K562 (cell line): Measurements from ENCODE around the gene ITGB5. TPM values are rescaled to one million over a fixed set of nuclear protein-coding genes. Genes with fewer than 3 reads are reported as not detected.

Source experiments
- ATAC-seq: fragments of 200-7000 bp; cut with Tn5 transposase; 3 replicates; pipeline ENCODE4 v1.9.1; 2020; ENCODE audit warnings: moderate library complexity
- BruUV-seq: library from RNA; stranded (reverse); fragments of 400-500 nt; replicated peaks from 2 replicates; lab custom pipeline; 2021; lab: Mats Ljungman, UMichigan
- CTCF ChIA-PET: fragments of 300-600 bp; formaldehyde crosslinking; extraction: SDS; loops from one replicate; lab custom pipeline; 2021; ENCODE audit warnings: low intra/inter-chr PET ratio; lab: Yijun Ruan, JAX
- POLR2A ChIA-PET: fragments of 300-600, 350-650 bp; sonication (Branson Sonifier 250); formaldehyde crosslinking; extraction: SDS; loops from one replicate; lab custom pipeline; 2021; ENCODE audit warnings: antibody characterized with exemption, inconsistent platforms; lab: Yijun Ruan, JAX
- DNase-seq, 4 experiments: peaks; one replicate each; pipeline versions ENCODE4 v3.0.0 to v3.0.0-alpha.2; 2011 to 2018; ENCODE audit warnings: low spot score in 3 of 4, mixed read lengths in 3 of 4; ENCODE audit errors: extremely low read depth in 1 of 4
- FAIRE-seq: peaks from 2 replicates; lab custom pipeline; 2011; peaks lifted over from hg19 to GRCh38; lab: Jason Lieb, UNC
- H2AFZ ChIP-seq: 2 replicates; pipeline ENCODE4 v1.6.0; 2011; ENCODE audit warnings: low read depth, low read length, control low read depth, inconsistent platforms
- H3K27ac ChIP-seq: fragments of 200-600 bp; 3 replicates; pipeline ENCODE4 v1.8.0; 2011; ENCODE audit warnings: low read depth, mild to moderate bottlenecking, control low read depth, inconsistent platforms, low read length, moderate library complexity, mixed read lengths; ENCODE audit errors: extremely low read depth
- H3K27me3 ChIP-seq, 2 experiments: fragments of 300-600 bp in 1 of 2; 2 replicates in 1 of 2; 3 replicates in 1 of 2; pipeline versions ENCODE4 v1.6.0 to v1.8.0; 2011; ENCODE audit warnings: inconsistent platforms in 2 of 2, low read length in 2 of 2, mild to moderate bottlenecking in 1 of 2, mixed read lengths in 1 of 2, moderate library complexity in 1 of 2; ENCODE audit not compliant: control insufficient read depth in 2 of 2, insufficient read depth in 2 of 2
- H3K36me3 ChIP-seq: fragments of 300-600 bp; 3 replicates; pipeline ENCODE4 v1.8.0; 2011; ENCODE audit warnings: mild to moderate bottlenecking, low read length, inconsistent platforms; ENCODE audit not compliant: control insufficient read depth, insufficient read depth
- H3K4me1 ChIP-seq, 2 experiments: fragments of 200-600 bp in 1 of 2; replicated peaks in 1 of 2; 2 replicates in 1 of 2; 3 replicates in 1 of 2; pipeline versions ENCODE4 v1.5.1 to v1.8.0; 2011; ENCODE audit warnings: inconsistent platforms in 2 of 2, low read length in 2 of 2, mild to moderate bottlenecking in 1 of 2, mixed read lengths in 1 of 2, moderate library complexity in 1 of 2; ENCODE audit not compliant: control insufficient read depth in 2 of 2, insufficient read depth in 2 of 2
- H3K4me2 ChIP-seq: 2 replicates; pipeline ENCODE4 v1.6.1; 2011; ENCODE audit warnings: low read length, control low read depth, inconsistent platforms, mixed read lengths; ENCODE audit not compliant: insufficient read depth
- H3K4me3 ChIP-seq: fragments of 200-600 bp; sonication (generic), shearing (Covaris generic); 2 replicates; pipeline ENCODE4 v1.5.1; 2016; ENCODE audit warnings: control low read depth, inconsistent platforms
- H3K79me2 ChIP-seq: fragments of 200-600 bp; 3 replicates; pipeline ENCODE4 v1.8.0; 2011; ENCODE audit warnings: low read length, inconsistent platforms; ENCODE audit not compliant: control insufficient read depth, insufficient read depth
- H3K9ac ChIP-seq, 2 experiments: 2 replicates each; pipeline versions ENCODE4 v1.6.0 to v1.6.1; 2011; ENCODE audit warnings: low read depth in 2 of 2, low read length in 2 of 2, control low read depth in 1 of 2, inconsistent platforms in 1 of 2, mild to moderate bottlenecking in 1 of 2, mixed read lengths in 1 of 2; ENCODE audit not compliant: insufficient read depth in 1 of 2
- H3K9me1 ChIP-seq: one replicate; pipeline ENCODE4 v1.6.0; 2011; ENCODE audit warnings: inconsistent platforms, mild to moderate bottlenecking, low read length, moderate library complexity; ENCODE audit not compliant: control insufficient read depth, insufficient read depth
- H3K9me3 ChIP-seq: replicated peaks from 2 replicates; pipeline ENCODE4 v1.5.1; 2011; ENCODE audit warnings: low read depth, low read length, inconsistent platforms; ENCODE audit not compliant: control insufficient read depth, insufficient read depth
- H4K20me1 ChIP-seq: replicated peaks from 2 replicates; pipeline ENCODE4 v1.6.1; 2011; ENCODE audit warnings: low read length, inconsistent platforms, mixed read lengths; ENCODE audit not compliant: control insufficient read depth, insufficient read depth
- CHD2 ChIP-seq: IDR thresholded peaks from 2 replicates; pipeline ENCODE4 v1.6.1; 2011; ENCODE audit warnings: low read depth, low read length
- ERF ChIP-seq: fragments of 450-650 bp; formaldehyde crosslinking; IDR thresholded peaks from 2 replicates; pipeline ENCODE4 v1.4.0; 2020; ENCODE audit warnings: mild to moderate bottlenecking, mixed read lengths
- FOXJ3 ChIP-seq: sonication (generic); formaldehyde crosslinking; IDR thresholded peaks from 2 replicates; pipeline ENCODE4 v1.4.0; 2020; ENCODE audit warnings: mild to moderate bottlenecking, missing genetic modification reagents
- FOXK1 ChIP-seq: sonication (generic); formaldehyde crosslinking; IDR thresholded peaks from 2 replicates; pipeline ENCODE4 v1.8.0; 2022; ENCODE audit warnings: missing genetic modification reagents, mild to moderate bottlenecking, borderline replicate concordance
- GTF2B ChIP-seq: IDR thresholded peaks from 2 replicates; pipeline ENCODE4 v1.6.1; 2011; ENCODE audit not compliant: insufficient read length; ENCODE audit errors: extremely low read depth
- GTF2E2 ChIP-seq: fragments of 200-800 bp; sonication (Bioruptor generic); IDR thresholded peaks from 2 replicates; pipeline ENCODE4 v1.6.1; 2016; ENCODE audit warnings: missing genetic modification characterization, missing compliant biosample characterization
- MED1 ChIP-seq: sonication (generic); formaldehyde crosslinking; IDR thresholded peaks from 2 replicates; pipeline ENCODE4 v1.8.1; 2023; ENCODE audit warnings: missing genetic modification reagents, borderline replicate concordance
- NR0B1 ChIP-seq: fragments of 450-650 bp; IDR thresholded peaks from one replicate; pipeline ENCODE4 v1.6.1; 2018; ENCODE audit warnings: mild to moderate bottlenecking, moderate library complexity; ENCODE audit not compliant: partially characterized antibody
- PTBP1 ChIP-seq: fragments of 200-400 bp; formaldehyde crosslinking; IDR thresholded peaks from 2 replicates; pipeline ENCODE4 v1.6.1; 2017; ENCODE audit warnings: low read depth, low read length
- RBM34 ChIP-seq: fragments of 200-400 bp; formaldehyde crosslinking; IDR thresholded peaks from 2 replicates; pipeline ENCODE4 v1.6.1; 2018; ENCODE audit warnings: low read length, borderline replicate concordance; ENCODE audit not compliant: insufficient read depth
- STAG1 ChIP-seq: sonication (generic); formaldehyde crosslinking; IDR thresholded peaks from 2 replicates; pipeline ENCODE4 v1.5.0; 2020; ENCODE audit warnings: missing genetic modification reagents, borderline replicate concordance
- ZNF121 ChIP-seq: sonication (generic); formaldehyde crosslinking; conservative IDR thresholded peaks from 2 replicates; pipeline ENCODE4 v1.8.0; 2022; ENCODE audit warnings: missing genetic modification reagents
- ZNF165 ChIP-seq: fragments of 250-450 bp; sonication (Bioruptor Pico); IDR thresholded peaks from 2 replicates; pipeline ENCODE4 v1.4.0; 2020; ENCODE audit warnings: borderline replicate concordance
- ZNF324 ChIP-seq: fragments of 250-450 bp; sonication (Bioruptor Pico); IDR thresholded peaks from 2 replicates; pipeline ENCODE4 v1.4.0; 2020; ENCODE audit warnings: mild to moderate bottlenecking
- WGBS: fragments of 100-300 bp; shearing (Covaris generic); methylation state at CpG from one replicate; pipeline ENCODE4 v1.1.6; 2016; ENCODE audit warnings: low coverage, mixed read lengths; ENCODE audit not compliant: insufficient coverage; ENCODE audit errors: missing lambda C conversion rate; 5-methylcytosine and 5-hydroxymethylcytosine counted together
- in situ Hi-C: fragments of 300-500 bp; cut with MboI; formaldehyde crosslinking; loops from 4 replicates; pipeline ENCODE4 v1.15.0; 2018; ENCODE audit warnings: inconsistent platforms, mixed read lengths
- intact Hi-C: fragments of 100-400 bp; cut with micrococcal nuclease; formaldehyde crosslinking; loops from 2 replicates; pipeline ENCODE4 v1.14.2; 2022
- polyA plus RNA-seq, 8 experiments: library from polyadenylated mRNA; depleted of rRNA in 4 of 8; stranded (reverse) in 5 of 8; unstranded in 3 of 8; fragments of >200 nt; fragmentation: Nextera tagmentation in 2 of 8; fragmentation: Illumina TruSeq in 1 of 8; extraction: Ambion mirVana in 2 of 8; extraction: Trizol in 1 of 8; gene quantifications; 2 replicates each; pipeline versions ENCODE4 v1.2.1 to v1.2.3, GENCODE V29; 2011 to 2014; ENCODE audit warnings: inconsistent platforms in 1 of 8, missing spikeins in 1 of 8
- total RNA-seq, 7 experiments: library from RNA; depleted of rRNA in 6 of 7; stranded (reverse); fragments of >200 nt in 6 of 7; fragmentation: Illumina TruSeq in 2 of 7; extraction: Trizol in 2 of 7; gene quantifications; 2 replicates each; pipeline versions ENCODE4 v1.2.1 to v1.2.3, GENCODE V29; 2011 to 2021; ENCODE audit warnings: low replicate concordance in 1 of 7
- TF ChIP-seq, protein P1 (sequence below): fragments of 450-650 bp; formaldehyde crosslinking; IDR thresholded peaks from 2 replicates; pipeline ENCODE4 v1.4.0; 2020; ENCODE audit warnings: mild to moderate bottlenecking
- TF ChIP-seq, protein P2 (sequence below): sonication (generic); formaldehyde crosslinking; IDR thresholded peaks from 2 replicates; pipeline ENCODE4 v1.4.0; 2020; ENCODE audit warnings: mild to moderate bottlenecking, missing genetic modification reagents

Gene ITGB5
- total and polyA plus RNA-seq, 9 of the 15 experiments (the other 6 are each of a cell fraction or from before 2014, with no cell fraction given): 1.7 to 46.8 (median 9.9) TPM

DNA sequence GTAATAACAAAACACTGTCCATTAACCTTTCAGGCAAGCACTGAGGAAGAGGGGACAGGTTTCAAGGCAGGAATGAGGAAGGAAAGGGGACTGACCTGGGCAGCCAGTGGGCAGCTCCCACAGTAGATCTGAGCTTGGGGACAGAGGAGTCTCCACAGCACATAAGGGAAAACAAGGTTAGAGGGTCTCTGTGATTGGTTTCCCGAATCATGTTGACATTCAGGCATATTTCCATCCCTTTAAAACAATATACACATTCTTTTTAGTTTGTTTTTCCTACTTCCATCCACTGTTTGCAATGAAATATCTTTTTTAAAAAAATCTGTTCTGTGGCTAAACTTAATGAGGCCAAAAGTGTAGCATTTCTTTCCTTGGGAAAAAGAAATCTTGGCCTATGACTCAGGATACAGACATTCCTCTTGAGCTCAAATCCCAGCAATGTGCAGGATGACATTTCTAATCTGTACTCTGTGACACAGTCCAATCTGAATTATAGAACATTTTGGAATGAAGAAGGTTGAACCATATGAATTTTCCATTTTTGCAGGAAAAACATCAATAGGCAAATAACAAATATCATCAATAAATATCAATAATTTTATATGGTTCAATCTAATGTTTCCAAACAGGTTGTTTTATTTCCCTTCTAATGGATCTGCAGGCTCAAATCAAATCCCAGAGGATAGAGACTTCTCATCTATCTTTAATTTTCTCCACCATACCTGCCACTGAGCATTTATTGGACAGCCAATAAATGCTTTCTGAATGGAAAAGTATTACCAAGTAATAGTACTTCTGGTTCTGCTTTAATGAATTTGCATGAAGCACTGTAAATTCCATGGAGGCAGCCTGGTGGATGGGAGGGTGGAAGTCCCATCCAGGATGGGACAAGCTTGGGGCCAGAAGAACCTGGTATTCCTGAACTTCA, 54.1 kb downstream of the ITGB5 start:
- 50% methylated on average over 1 of the region's 1 CpG for WGBS
- peaks cover 9 to 24% of the 10 kb centered on the region in 2 experiments; a peak in 4 of 5 replicates for H3K4me1 ChIP-seq
- in situ Hi-C loops: no loop called here
- no peaks in the 10 kb centered on the region for H3K27me3 ChIP-seq
- H3K4me3 ChIP-seq: no peak overlapping the region
- CTCF ChIA-PET: no interaction called here
- POLR2A ChIA-PET: interaction anchor here (1.8 kb wide), 1 partner anchor 12 kb away, joined by 6 read pairs; no protein-coding TSS in a partner anchor
- no peaks in the 10 kb centered on the region; the same call in 2 of the 3 replicates for H3K36me3 ChIP-seq
- H3K4me2 ChIP-seq: no peak overlapping the region
- DNase-seq (no peak), ATAC-seq (no peak), FAIRE-seq (no peak)
- H3K27ac ChIP-seq: no peak overlapping the region
- H3K9me1 ChIP-seq: no peaks in the 10 kb centered on the region
- H3K79me2 ChIP-seq: no peaks in the 10 kb centered on the region
- no peaks in the 10 kb centered on the region for H4K20me1 ChIP-seq
- H3K9me3 ChIP-seq: no peaks in the 10 kb centered on the region
- H3K9ac ChIP-seq: no peak overlapping the region
- H2AFZ ChIP-seq: no peak overlapping the region
- intact Hi-C loops: loop anchor here (10.0 kb wide), 1 partner anchor 52 kb away; the partner anchor contains the start of gene ITGB5
- BruUV-seq: no TSS peak
- no peak for TF ChIP-seq GTF2E2 (tag)
- TF ChIP-seq FOXJ3 (CRISPR knock-in tag): no peak
- TF ChIP-seq ZNF165 (CRISPR knock-in tag): no peak
- TF ChIP-seq MED1: no peak
- TF ChIP-seq PTBP1: no peak
- TF ChIP-seq, protein P1, sequence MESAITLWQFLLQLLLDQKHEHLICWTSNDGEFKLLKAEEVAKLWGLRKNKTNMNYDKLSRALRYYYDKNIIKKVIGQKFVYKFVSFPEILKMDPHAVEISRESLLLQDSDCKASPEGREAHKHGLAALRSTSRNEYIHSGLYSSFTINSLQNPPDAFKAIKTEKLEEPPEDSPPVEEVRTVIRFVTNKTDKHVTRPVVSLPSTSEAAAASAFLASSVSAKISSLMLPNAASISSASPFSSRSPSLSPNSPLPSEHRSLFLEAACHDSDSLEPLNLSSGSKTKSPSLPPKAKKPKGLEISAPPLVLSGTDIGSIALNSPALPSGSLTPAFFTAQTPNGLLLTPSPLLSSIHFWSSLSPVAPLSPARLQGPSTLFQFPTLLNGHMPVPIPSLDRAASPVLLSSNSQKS: no peak
- no peak for TF ChIP-seq NR0B1
- TF ChIP-seq CHD2: no peak
- TF ChIP-seq ERF (CRISPR knock-in tag): no peak
- no peak for TF ChIP-seq RBM34
- no peak for TF ChIP-seq FOXK1 (CRISPR knock-in tag)
- TF ChIP-seq STAG1 (CRISPR knock-in tag): no peak
- no peak for TF ChIP-seq ZNF324
- TF ChIP-seq, protein P2, sequence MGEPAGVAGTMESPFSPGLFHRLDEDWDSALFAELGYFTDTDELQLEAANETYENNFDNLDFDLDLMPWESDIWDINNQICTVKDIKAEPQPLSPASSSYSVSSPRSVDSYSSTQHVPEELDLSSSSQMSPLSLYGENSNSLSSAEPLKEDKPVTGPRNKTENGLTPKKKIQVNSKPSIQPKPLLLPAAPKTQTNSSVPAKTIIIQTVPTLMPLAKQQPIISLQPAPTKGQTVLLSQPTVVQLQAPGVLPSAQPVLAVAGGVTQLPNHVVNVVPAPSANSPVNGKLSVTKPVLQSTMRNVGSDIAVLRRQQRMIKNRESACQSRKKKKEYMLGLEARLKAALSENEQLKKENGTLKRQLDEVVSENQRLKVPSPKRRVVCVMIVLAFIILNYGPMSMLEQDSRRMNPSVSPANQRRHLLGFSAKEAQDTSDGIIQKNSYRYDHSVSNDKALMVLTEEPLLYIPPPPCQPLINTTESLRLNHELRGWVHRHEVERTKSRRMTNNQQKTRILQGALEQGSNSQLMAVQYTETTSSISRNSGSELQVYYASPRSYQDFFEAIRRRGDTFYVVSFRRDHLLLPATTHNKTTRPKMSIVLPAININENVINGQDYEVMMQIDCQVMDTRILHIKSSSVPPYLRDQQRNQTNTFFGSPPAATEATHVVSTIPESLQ (CRISPR knock-in tag): no peak
- no peak for TF ChIP-seq ZNF121 (CRISPR knock-in tag)
- no peak for TF ChIP-seq GTF2B
